Aortic smooth muscle cell (primary cell): ENCODE results near the gene MED31. TPM values are rescaled to one million over a fixed set of nuclear protein-coding genes. Genes with fewer than 3 reads are reported as not detected.

Source experiments
- total RNA-seq: library from RNA; depleted of rRNA; stranded (reverse); fragments of >200 nt; gene quantifications from 2 replicates; pipeline ENCODE4 v1.2.3, GENCODE V29; 2014

MED31 gene
- total RNA-seq, result 9.8 and 10.1 TPM in 2 replicates

GRCh38 chr17:6651354-6651918 is at the start of gene MED31, which contains the start of gene C17orf100:
MED31 (minus strand) TSS chr17:6651605; CDS start chr17:6651528, 77 bp downstream.
C17orf100 (plus strand) TSS chr17:6651762; CDS start chr17:6651914, 152 bp downstream.

GRCh38 chr17:6640536-6641246 is 10.7 kb downstream of the MED31 start, which contains the start of the genes KIAA0753 and TXNDC17:
KIAA0753 (minus strand) TSS chr17:6640711; CDS start chr17:6635103, 5,608 bp downstream.
TXNDC17 (plus strand) TSS chr17:6641060; CDS start chr17:6641083, 23 bp downstream.

Other genes starting within 250 kb of the MED31 start
- 0.06 and 0.13 TPM in 2 replicates for gene AIPL1, start 216.5 kb downstream of the MED31 start, total RNA-seq
- gene PIMREG, start 207.2 kb downstream of the MED31 start, total RNA-seq, result 17.6 and 32.2 TPM in 2 replicates
- gene PITPNM3, start 95.0 kb downstream of the MED31 start, total RNA-seq, result 2.3 and 2.5 TPM in 2 replicates
- gene KIAA0753, start 10.9 kb downstream of the MED31 start, total RNA-seq, result 9.1 and 12.1 TPM in 2 replicates
- 98.9 and 115 TPM in 2 replicates for gene TXNDC17, start 10.5 kb downstream of the MED31 start, total RNA-seq
- 0.37 and 0.40 TPM in 2 replicates for gene C17orf100, start 157 bp upstream of the MED31 start, total RNA-seq
- not detected in 2 replicates for gene SLC13A5, start 61.8 kb upstream of the MED31 start, total RNA-seq
- gene XAF1, start 104.4 kb upstream of the MED31 start, total RNA-seq, result 26.8 and 31.7 TPM in 2 replicates
- gene FBXO39, start 124.6 kb upstream of the MED31 start, total RNA-seq, result 0.37 and 0.40 TPM in 2 replicates
- not detected in 2 replicates for gene TEKT1, start 180.1 kb upstream of the MED31 start, total RNA-seq